Lung (tissue), 12 donors: ENCODE data around the gene GATAD1. TPM values are rescaled to one million over a fixed set of nuclear protein-coding genes. Genes with fewer than 3 reads are reported as not detected.
A peak's percentile ranks its signal among the peaks of the same experiment; 100 is the strongest.
"Not testable (repeated sequence)": the region's sequence is repeated elsewhere in the genome, so short reads cannot be mapped to it uniquely, and the experiment has no call there.

Experiments used
- ATAC-seq: fragments of 200-7000 bp; cut with Tn5 transposase; one replicate; pipeline ENCODE4 v1.9.1; 2020; ENCODE audit warnings: moderate number of reproducible peaks; ENCODE audit not compliant: insufficient read depth, low FRiP score
- DNase-seq, 3 donors: peaks; one replicate each; pipeline ENCODE4 v3.0.0-alpha.2; 2013 to 2017
- H3K27ac ChIP-seq, 2 donors: one replicate each; pipeline ENCODE4 v1.5.1; 2013; ENCODE audit warnings: mild to moderate bottlenecking in 2 of 2, moderate library complexity in 2 of 2, control low read depth in 1 of 2, inconsistent platforms in 1 of 2, low read depth in 1 of 2, low read length in 1 of 2
- H3K27me3 ChIP-seq, 3 donors: one replicate each; pipeline ENCODE4 v1.5.1; 2013; ENCODE audit warnings: low read length in 2 of 3; ENCODE audit not compliant: control insufficient read depth in 3 of 3, insufficient read depth in 3 of 3
- H3K36me3 ChIP-seq, 4 donors: one replicate each; pipeline ENCODE4 v1.5.1; 2013; ENCODE audit warnings: low read length in 4 of 4, mild to moderate bottlenecking in 1 of 4, moderate library complexity in 1 of 4; ENCODE audit not compliant: control insufficient read depth in 4 of 4, insufficient read depth in 4 of 4
- H3K4me1 ChIP-seq, 5 donors: one replicate each; pipeline ENCODE4 v1.5.1; 2013; ENCODE audit warnings: low read length in 5 of 5, mild to moderate bottlenecking in 2 of 5, moderate library complexity in 1 of 5; ENCODE audit not compliant: control insufficient read depth in 5 of 5, insufficient read depth in 5 of 5
- H3K4me3 ChIP-seq: one replicate; pipeline ENCODE4 v1.5.1; 2013; ENCODE audit warnings: mild to moderate bottlenecking, control low read depth, moderate library complexity
- H3K9ac ChIP-seq, 2 donors: one replicate each; pipeline ENCODE4 v1.5.1; 2013; ENCODE audit warnings: low read length in 2 of 2, control low read depth in 1 of 2; ENCODE audit not compliant: insufficient read depth in 1 of 2
- H3K9me3 ChIP-seq, 4 donors: one replicate each; pipeline ENCODE4 v1.5.1; 2013; ENCODE audit warnings: low read length in 3 of 4, mild to moderate bottlenecking in 1 of 4, moderate library complexity in 1 of 4; ENCODE audit not compliant: control insufficient read depth in 4 of 4, insufficient read depth in 3 of 4
- CTCF ChIP-seq: IDR thresholded peaks from 2 replicates; pipeline ENCODE4 v1.5.1; 2012; ENCODE audit warnings: mild to moderate bottlenecking; ENCODE audit errors: control extremely low read depth, extremely low read depth
- WGBS, 2 donors: extraction: QIAGEN DNeasy Blood & Tissue Kit; methylation state at CpG; one replicate each; pipeline ENCODE4 v1.1.7; 2013; 5-methylcytosine and 5-hydroxymethylcytosine counted together
- polyA plus RNA-seq, 2 donors: library from polyadenylated mRNA; stranded (reverse); fragments of 200-250 nt; gene quantifications; one replicate each; pipeline ENCODE4 v1.2.1, GENCODE V29; 2013
- total RNA-seq, 2 donors: library from RNA; depleted of rRNA in 1 of 2; stranded (reverse); fragments of >200 nt in 1 of 2; gene quantifications; one replicate each; pipeline ENCODE4 v1.2.1, GENCODE V29; 2014 to 2021
- donor health status: control.
- donor health status: control.
- donor health status: Bipolar disorder and iron deficiency.
- donor health status: healthy.
- donor health status: DM: yes; HTN: yes; CAD: no.

GATAD1 gene
- total and polyA plus RNA-seq, 4 donors, result 15.9 to 80.3 (median 28.1) TPM

GRCh38 chr7:92464515-92464914 is 17.2 kb downstream of the GATAD1 start:
- no peaks in the 10 kb centered on the region for H3K9me3 ChIP-seq
- TF ChIP-seq CTCF, result no peak
- H3K36me3 ChIP-seq, result peaks cover 0 to 9% (median 2%) of the 10 kb centered on the region in 4 donors
- no peak for ATAC-seq
- H3K4me3 ChIP-seq, result no peak overlapping the region
- no peaks in the 10 kb centered on the region for H3K27me3 ChIP-seq
- H3K4me1 ChIP-seq, result no peaks in the 10 kb centered on the region
- no peak overlapping the region for H3K27ac ChIP-seq
- no peak overlapping the region for H3K9ac ChIP-seq
- DNase-seq, result no peak
- 82 to 86% methylated on average over 3 of the region's 3 CpGs for WGBS, 2 donors

GRCh38 chr7:92466682-92467081 is 19.4 kb downstream of the GATAD1 start:
- DNase-seq (no peak), ATAC-seq (no peak)
- Histone ChIP-seq H3K27me3 (no peaks in the 10 kb centered on the region), H3K4me3 (no peak overlapping the region), H3K36me3 (peaks cover 0 to 9% (median 2%) of the 10 kb centered on the region in 4 donors), H3K27ac (no peak overlapping the region), H3K9ac (no peak overlapping the region), H3K4me1 (no peaks in the 10 kb centered on the region), H3K9me3 (no peaks in the 10 kb centered on the region)
- TF ChIP-seq CTCF, result no peak
- 83 to 93% methylated on average over 2 of the region's 2 CpGs for WGBS, 2 donors

- not testable (repeated sequence) for H3K9ac ChIP-seq, ATAC-seq, H3K9me3 ChIP-seq, H3K4me1 ChIP-seq, H3K27ac ChIP-seq, H3K36me3 ChIP-seq, H3K4me3 ChIP-seq, H3K27me3 ChIP-seq, DNase-seq
- 95 to 97% methylated on average over 8 to 9 of the region's 9 CpGs for WGBS, 2 donors
Observed at GRCh38 chr7:92468589-92468988, 21.3 kb downstream of the GATAD1 start.

GRCh38 chr7:92473989-92474388 is 26.7 kb downstream of the GATAD1 start:
- not testable (repeated sequence) for H3K4me1 ChIP-seq, H3K36me3 ChIP-seq, H3K4me3 ChIP-seq, H3K27ac ChIP-seq, H3K27me3 ChIP-seq, ATAC-seq, H3K9ac ChIP-seq, H3K9me3 ChIP-seq
- peak in 1 of 3 donors; percentile 4 for DNase-seq
- 84 to 90% methylated on average over 10 of the region's 10 CpGs for WGBS, 2 donors

GRCh38 chr7:92475261-92475770 is 28.0 kb downstream of the GATAD1 start:
- not testable (repeated sequence) for H3K9ac ChIP-seq, ATAC-seq, H3K27me3 ChIP-seq, DNase-seq, H3K9me3 ChIP-seq, H3K27ac ChIP-seq, H3K36me3 ChIP-seq, H3K4me3 ChIP-seq, H3K4me1 ChIP-seq
- WGBS, 2 donors, result 94 to 95% methylated on average over 12 of the region's 12 CpGs

GRCh38 chr7:92475851-92476590 is 28.7 kb downstream of the GATAD1 start:
- ATAC-seq, H3K27me3 ChIP-seq, H3K9me3 ChIP-seq, H3K9ac ChIP-seq, H3K4me3 ChIP-seq, H3K4me1 ChIP-seq, DNase-seq, H3K36me3 ChIP-seq, H3K27ac ChIP-seq: not testable (repeated sequence)
- WGBS, 2 donors, result 91 to 93% methylated on average over 11 of the region's 11 CpGs

GRCh38 chr7:92477681-92478080 is 30.4 kb downstream of the GATAD1 start, which contains the start of gene ERVW-1:
ERVW-1 (minus strand) TSS chr7:92477946; CDS start chr7:92470381, 7,565 bp downstream.
- H3K27ac ChIP-seq, DNase-seq, H3K36me3 ChIP-seq, H3K27me3 ChIP-seq, H3K9ac ChIP-seq, ATAC-seq, H3K4me3 ChIP-seq, H3K9me3 ChIP-seq, H3K4me1 ChIP-seq: not testable (repeated sequence)
- WGBS, 2 donors, result 95 to 97% methylated on average over 11 of the region's 11 CpGs
